Loucy (cell line): Measurements from ENCODE around the gene ACTN1.
"Not testable (repeated sequence)": the region's sequence is repeated elsewhere in the genome, so short reads cannot be mapped to it uniquely, and the experiment has no call there.

Experiments
- H2AFZ ChIP-seq: fragments of 200-600 bp; sonication (generic); 2 replicates; pipeline ENCODE4 v1.6.0; 2016; ENCODE audit warnings: antibody characterized with exemption, mild to moderate bottlenecking, low read length, moderate library complexity
- H3F3A ChIP-seq: fragments of 200-600 bp; 2 replicates; pipeline ENCODE4 v1.6.0; 2016; ENCODE audit warnings: antibody characterized with exemption, low read depth, mild to moderate bottlenecking
- H3K27me3 ChIP-seq: fragments of 200-600 bp; sonication (generic); 2 replicates; pipeline ENCODE4 v1.6.1; 2014; ENCODE audit warnings: low read length, mild to moderate bottlenecking; ENCODE audit not compliant: insufficient read depth, poor library complexity, severe bottlenecking
- H3K36me3 ChIP-seq: fragments of 200-600 bp; sonication (generic); 2 replicates; pipeline ENCODE4 v1.6.1; 2016; ENCODE audit warnings: low read length; ENCODE audit not compliant: insufficient read depth
- H3K4me1 ChIP-seq: fragments of 200-600 bp; sonication (generic); 2 replicates; pipeline ENCODE4 v1.5.1; 2014; ENCODE audit warnings: low read length, mild to moderate bottlenecking; ENCODE audit not compliant: insufficient read depth, poor library complexity, severe bottlenecking
- H3K4me2 ChIP-seq: fragments of 200-600 bp; sonication (generic); 2 replicates; pipeline ENCODE4 v1.6.0; 2014; ENCODE audit warnings: antibody characterized with exemption, low read length, low read depth, mild to moderate bottlenecking; ENCODE audit not compliant: poor library complexity, severe bottlenecking
- H3K4me3 ChIP-seq: fragments of 200-600 bp; sonication (generic); 2 replicates; pipeline ENCODE4 v1.5.1; 2014; ENCODE audit warnings: low read length, mild to moderate bottlenecking, mixed read lengths; ENCODE audit not compliant: poor library complexity, severe bottlenecking
- H3K79me2 ChIP-seq: fragments of 200-600 bp; sonication (generic); 2 replicates; pipeline ENCODE4 v1.6.1; 2014; ENCODE audit warnings: low read length; ENCODE audit not compliant: insufficient read depth
- H3K9ac ChIP-seq: fragments of 200-600 bp; sonication (generic); 2 replicates; pipeline ENCODE4 v1.6.0; 2014; ENCODE audit warnings: mild to moderate bottlenecking, low read depth, low read length, moderate library complexity; ENCODE audit not compliant: poor library complexity, severe bottlenecking
- H3K9me2 ChIP-seq: fragments of 200-600 bp; sonication (generic); replicated peaks from 2 replicates; pipeline ENCODE4 v1.6.1; 2016; ENCODE audit warnings: low read depth, low read length, mixed read lengths
- H3K9me3 ChIP-seq: fragments of 200-600 bp; sonication (generic); 2 replicates; pipeline ENCODE4 v1.6.1; 2014; ENCODE audit warnings: mild to moderate bottlenecking, antibody characterized with exemption, low read length, low read depth; ENCODE audit not compliant: insufficient read depth
- H4K20me1 ChIP-seq: fragments of 200-600 bp; sonication (generic); 2 replicates; pipeline ENCODE4 v1.6.0; 2014; ENCODE audit warnings: antibody characterized with exemption, low read length, mild to moderate bottlenecking; ENCODE audit not compliant: insufficient read depth, poor library complexity, severe bottlenecking
- CTCF ChIP-seq: fragments of 200-600 bp; sonication (generic); conservative IDR thresholded peaks from 2 replicates; pipeline ENCODE4 v1.5.1; 2014; ENCODE audit warnings: mild to moderate bottlenecking, antibody characterized with exemption, low read length
- EZH2phosphoT487 ChIP-seq: fragments of 200-600 bp; IDR thresholded peaks from 2 replicates; pipeline ENCODE4 v1.6.1; 2018; ENCODE audit warnings: antibody characterized with exemption, mild to moderate bottlenecking, moderate library complexity, borderline replicate concordance

ACTN1 gene

GRCh38 chr14:68979021-68979721 lies at the start of gene ACTN1:
ACTN1 (minus strand) TSS chr14:68979302; CDS start chr14:68979056, 246 bp downstream.
- no peaks in the 10 kb centered on the region for H3K9me2 ChIP-seq
- peaks cover 44% of the 10 kb centered on the region for H3K79me2 ChIP-seq
- peaks cover 33% of the 10 kb centered on the region for H4K20me1 ChIP-seq
- TF ChIP-seq CTCF (no peak), EZH2phosphoT487 (no peak)
- peak within 1 kb of the TSS; percentile 98 for H3K4me2 ChIP-seq
- H3F3A ChIP-seq, result no peaks in the 10 kb centered on the region
- H3K27me3 ChIP-seq, result peaks cover 7% of the 10 kb centered on the region
- peaks cover 34% of the 10 kb centered on the region for H3K4me1 ChIP-seq
- peak within 1 kb of the TSS; percentile 96 for H3K9ac ChIP-seq
- H3K36me3 ChIP-seq, result peaks cover 6% of the 10 kb centered on the region; the same call in 1 of the 2 replicates
- peak within 1 kb of the TSS; percentile 84 for H2AFZ ChIP-seq
- H3K4me3 ChIP-seq, result peak within 1 kb of the TSS; percentile 100
- no peaks in the 10 kb centered on the region for H3K9me3 ChIP-seq

DNA sequence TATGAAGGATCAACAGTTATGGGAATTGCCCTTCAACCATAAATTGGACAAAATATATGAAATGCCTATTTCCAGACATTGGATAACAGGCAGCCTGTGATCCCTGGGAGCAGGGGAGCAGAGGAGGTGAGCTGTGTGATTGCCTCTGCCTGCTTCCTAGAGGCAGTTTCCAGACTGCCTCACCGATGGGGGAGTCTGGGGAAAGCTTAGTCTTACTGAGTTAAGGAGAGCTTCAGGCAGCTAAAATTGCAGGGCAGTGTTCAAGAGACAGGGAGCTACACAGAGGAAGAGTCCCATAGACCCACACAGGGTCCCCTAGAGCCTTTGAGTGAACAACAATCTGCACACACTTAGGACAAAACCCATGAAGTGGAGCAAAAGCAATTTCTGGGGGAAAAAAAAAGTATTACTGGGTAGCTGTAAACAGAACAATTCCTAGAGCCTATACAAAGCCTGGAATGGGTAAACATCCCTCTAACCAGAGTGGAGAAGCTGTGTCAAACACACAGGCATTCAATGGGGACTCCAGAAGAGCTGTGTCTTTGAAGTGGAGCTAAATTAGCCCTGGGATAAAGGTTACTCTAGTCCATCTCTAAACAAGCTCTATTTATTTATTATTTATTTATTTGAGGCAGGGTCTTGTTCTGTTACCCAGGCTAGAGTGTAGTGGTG lies 48.3 kb upstream of the ACTN1 start:
- no peaks in the 10 kb centered on the region for H3K9me3 ChIP-seq
- no peak overlapping the region for H2AFZ ChIP-seq
- no peaks in the 10 kb centered on the region for H3K27me3 ChIP-seq
- H3K4me3 ChIP-seq, result no peak overlapping the region
- H3K36me3 ChIP-seq, result no peaks in the 10 kb centered on the region
- H3K79me2 ChIP-seq, result no peaks in the 10 kb centered on the region
- TF ChIP-seq CTCF, result no peak
- TF ChIP-seq EZH2phosphoT487, result no peak
- no peaks in the 10 kb centered on the region for H4K20me1 ChIP-seq
- no peaks in the 10 kb centered on the region for H3K9me2 ChIP-seq
- no peaks in the 10 kb centered on the region for H3F3A ChIP-seq
- no peak overlapping the region for H3K4me2 ChIP-seq
- H3K4me1 ChIP-seq, result no peaks in the 10 kb centered on the region
- H3K9ac ChIP-seq, result no peak overlapping the region

GRCh38 chr14:69023035-69023434 lies 43.9 kb upstream of the ACTN1 start:
- Histone ChIP-seq H3K4me2 (no peak overlapping the region), H3F3A (no peaks in the 10 kb centered on the region), H3K4me3 (no peak overlapping the region), H3K4me1 (no peaks in the 10 kb centered on the region), H3K9me2 (no peaks in the 10 kb centered on the region), H3K9ac (no peak overlapping the region), H3K9me3 (no peaks in the 10 kb centered on the region), H2AFZ (no peak overlapping the region), H4K20me1 (no peaks in the 10 kb centered on the region), H3K27me3 (no peaks in the 10 kb centered on the region), H3K36me3 (no peaks in the 10 kb centered on the region), H3K79me2 (no peaks in the 10 kb centered on the region)
- TF ChIP-seq CTCF (no peak), EZH2phosphoT487 (no peak)

- H2AFZ ChIP-seq, result not testable (repeated sequence)
Measured at GRCh38 chr14:69022093-69022492, 43.0 kb upstream of the ACTN1 start.

More at GRCh38 chr14:69022093-69022492, 43.0 kb upstream of the ACTN1 start:
- not testable (repeated sequence) for H3K4me3 ChIP-seq, H3K79me2 ChIP-seq, H3K9me2 ChIP-seq, H3K4me2 ChIP-seq, H3K36me3 ChIP-seq, H3K4me1 ChIP-seq, H3K9me3 ChIP-seq, H3K27me3 ChIP-seq, H3K9ac ChIP-seq, H3F3A ChIP-seq, H4K20me1 ChIP-seq
